PFSK-1 (cell line): Measurements from ENCODE around the gene SLC38A3.

Experiments
- FOXP2 ChIP-seq: optimal IDR thresholded peaks from 2 replicates; pipeline ENCODE3; 2011; ENCODE audit warnings: borderline replicate concordance, control low read depth, inconsistent platforms; ENCODE audit not compliant: insufficient read depth; ENCODE audit errors: extremely low read length, extremely low read depth
- POLR2AphosphoS5 ChIP-seq: IDR thresholded peaks from 2 replicates; pipeline ENCODE4 v1.6.1; 2012; ENCODE audit warnings: low read depth, mild to moderate bottlenecking, control low read depth, low read length, moderate library complexity
- SIN3A ChIP-seq: IDR thresholded peaks from 2 replicates; pipeline ENCODE4 v1.6.1; 2012; ENCODE audit warnings: mild to moderate bottlenecking, low read length, moderate library complexity, borderline replicate concordance; ENCODE audit not compliant: insufficient read depth
- TAF1 ChIP-seq: IDR thresholded peaks from 2 replicates; pipeline ENCODE4 v1.6.1; 2012; ENCODE audit warnings: low read length, control low read depth, borderline replicate concordance; ENCODE audit not compliant: insufficient read depth
- TF ChIP-seq, protein P1 (sequence below), 2 experiments: IDR thresholded peaks; 2 replicates each; pipeline versions ENCODE4 v1.6.1 to v1.8.0; 2011 to 2012; ENCODE audit warnings: low read depth in 2 of 2, low read length in 2 of 2, control low read depth in 1 of 2, inconsistent platforms in 1 of 2, mild to moderate bottlenecking in 1 of 2, moderate library complexity in 1 of 2; ENCODE audit not compliant: insufficient read depth in 1 of 2

SLC38A3 gene

DNA sequence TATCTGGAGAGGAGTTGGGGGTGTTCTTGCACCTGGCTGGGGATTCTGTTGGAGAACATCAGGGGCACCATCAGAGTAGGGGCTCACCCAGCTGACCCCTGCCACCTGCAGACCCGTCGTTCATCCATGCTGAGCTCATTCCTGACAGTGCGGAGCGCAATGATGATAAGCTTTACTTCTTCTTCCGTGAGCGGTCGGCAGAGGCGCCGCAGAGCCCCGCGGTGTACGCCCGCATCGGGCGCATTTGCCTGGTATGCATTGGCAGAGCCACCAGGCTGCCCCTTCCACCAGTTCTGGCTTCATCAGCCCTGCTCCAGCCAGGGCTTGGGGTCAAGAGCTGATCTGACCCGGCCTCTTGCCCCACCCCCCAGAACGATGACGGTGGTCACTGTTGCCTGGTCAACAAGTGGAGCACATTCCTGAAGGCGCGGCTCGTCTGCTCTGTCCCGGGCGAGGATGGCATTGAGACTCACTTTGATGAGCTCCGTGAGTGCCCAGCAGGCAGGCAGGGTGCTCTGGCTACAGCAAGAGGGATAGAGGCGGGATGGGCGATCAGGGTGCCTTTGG is 22.5 kb upstream of the SLC38A3 start:
- TF ChIP-seq, protein P1, sequence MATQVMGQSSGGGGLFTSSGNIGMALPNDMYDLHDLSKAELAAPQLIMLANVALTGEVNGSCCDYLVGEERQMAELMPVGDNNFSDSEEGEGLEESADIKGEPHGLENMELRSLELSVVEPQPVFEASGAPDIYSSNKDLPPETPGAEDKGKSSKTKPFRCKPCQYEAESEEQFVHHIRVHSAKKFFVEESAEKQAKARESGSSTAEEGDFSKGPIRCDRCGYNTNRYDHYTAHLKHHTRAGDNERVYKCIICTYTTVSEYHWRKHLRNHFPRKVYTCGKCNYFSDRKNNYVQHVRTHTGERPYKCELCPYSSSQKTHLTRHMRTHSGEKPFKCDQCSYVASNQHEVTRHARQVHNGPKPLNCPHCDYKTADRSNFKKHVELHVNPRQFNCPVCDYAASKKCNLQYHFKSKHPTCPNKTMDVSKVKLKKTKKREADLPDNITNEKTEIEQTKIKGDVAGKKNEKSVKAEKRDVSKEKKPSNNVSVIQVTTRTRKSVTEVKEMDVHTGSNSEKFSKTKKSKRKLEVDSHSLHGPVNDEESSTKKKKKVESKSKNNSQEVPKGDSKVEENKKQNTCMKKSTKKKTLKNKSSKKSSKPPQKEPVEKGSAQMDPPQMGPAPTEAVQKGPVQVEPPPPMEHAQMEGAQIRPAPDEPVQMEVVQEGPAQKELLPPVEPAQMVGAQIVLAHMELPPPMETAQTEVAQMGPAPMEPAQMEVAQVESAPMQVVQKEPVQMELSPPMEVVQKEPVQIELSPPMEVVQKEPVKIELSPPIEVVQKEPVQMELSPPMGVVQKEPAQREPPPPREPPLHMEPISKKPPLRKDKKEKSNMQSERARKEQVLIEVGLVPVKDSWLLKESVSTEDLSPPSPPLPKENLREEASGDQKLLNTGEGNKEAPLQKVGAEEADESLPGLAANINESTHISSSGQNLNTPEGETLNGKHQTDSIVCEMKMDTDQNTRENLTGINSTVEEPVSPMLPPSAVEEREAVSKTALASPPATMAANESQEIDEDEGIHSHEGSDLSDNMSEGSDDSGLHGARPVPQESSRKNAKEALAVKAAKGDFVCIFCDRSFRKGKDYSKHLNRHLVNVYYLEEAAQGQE (IDR thresholded peaks at IDR 0.05; ENCODE audit: insufficient read depth in 1 of 2, low read depth in 2 of 2, low read length in 2 of 2): no peak
- TF ChIP-seq SIN3A (no peak), FOXP2 (no peak), POLR2AphosphoS5 (no peak), TAF1 (no peak)

DNA sequence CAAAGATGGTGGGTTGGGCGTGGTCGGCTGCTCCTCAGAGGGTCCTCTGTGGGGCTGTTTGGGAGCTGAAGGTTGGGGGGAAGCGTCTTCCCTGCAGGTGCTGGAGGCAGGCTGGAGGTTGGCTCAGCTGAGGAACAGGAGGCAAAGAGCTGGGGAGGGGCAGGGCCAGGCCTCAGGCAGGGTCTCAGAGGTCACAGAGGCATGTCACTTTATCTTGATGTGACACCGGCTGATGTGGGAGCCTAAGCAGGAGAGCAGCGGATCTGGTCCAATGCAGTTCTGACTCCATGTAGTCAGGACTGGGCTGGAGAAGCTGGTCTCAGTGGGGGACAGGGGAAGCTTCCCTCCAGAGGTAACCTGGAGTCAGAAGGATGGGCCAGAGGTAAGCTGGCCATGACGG is 21.3 kb upstream of the SLC38A3 start:
- TF ChIP-seq, protein P1 (IDR thresholded peaks at IDR 0.05; ENCODE audit: insufficient read depth in 1 of 2, low read depth in 2 of 2, low read length in 2 of 2): no peak
- TF ChIP-seq SIN3A (no peak), FOXP2 (no peak), POLR2AphosphoS5 (no peak), TAF1 (no peak)

GRCh38 chr3:50184242-50184978 is 20.7 kb upstream of the SLC38A3 start:
- TF ChIP-seq, protein P1 (IDR thresholded peaks at IDR 0.05; ENCODE audit: insufficient read depth in 1 of 2, low read depth in 2 of 2, low read length in 2 of 2): no peak
- TF ChIP-seq FOXP2: no peak

DNA sequence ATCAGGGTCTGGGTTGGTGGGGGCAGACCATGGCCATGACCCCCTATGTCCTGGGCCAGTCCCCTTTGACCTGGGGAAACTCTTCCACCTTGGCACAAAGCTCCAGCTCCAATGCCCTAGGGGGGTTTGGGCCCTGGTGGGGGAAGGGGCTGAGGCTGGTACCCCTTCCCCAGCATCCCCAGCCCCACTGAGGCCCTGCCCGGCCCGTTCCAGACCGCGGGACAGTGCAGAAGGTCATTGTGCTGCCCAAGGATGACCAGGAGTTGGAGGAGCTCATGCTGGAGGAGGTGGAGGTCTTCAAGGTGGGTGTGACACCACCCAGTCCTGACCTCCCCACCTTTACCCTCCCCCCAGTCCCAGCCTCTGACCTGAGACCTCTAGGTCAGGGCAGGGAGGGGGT is 19.8 kb upstream of the SLC38A3 start:
- TF ChIP-seq FOXP2 (no peak), SIN3A (no peak), POLR2AphosphoS5 (no peak), TAF1 (no peak)

- TF ChIP-seq FOXP2 (no peak), POLR2AphosphoS5 (no peak), SIN3A (no peak), TAF1 (no peak)
- TF ChIP-seq, protein P1 (IDR thresholded peaks at IDR 0.05; ENCODE audit: insufficient read depth in 1 of 2, low read depth in 2 of 2, low read length in 2 of 2): no peak
Observed at GRCh38 chr3:50186096-50186495, 19.0 kb upstream of the SLC38A3 start.
